HPDE6-E6E7 (cell line): Measurements from ENCODE around the gene CDK18.

Source experiments
- DNase-seq: peaks from one replicate; pipeline ENCODE4 v3.0.0; 2011; ENCODE audit warnings: missing footprints; ENCODE audit errors: extremely low spot score

CDK18 gene

GRCh38 chr1:205505076-205505729 lies 734 bp downstream of the CDK18 start:
- DNase-seq, result no peak

GRCh38 chr1:205505791-205506190 lies 1.3 kb downstream of the CDK18 start:
- no peak for DNase-seq

DNA sequence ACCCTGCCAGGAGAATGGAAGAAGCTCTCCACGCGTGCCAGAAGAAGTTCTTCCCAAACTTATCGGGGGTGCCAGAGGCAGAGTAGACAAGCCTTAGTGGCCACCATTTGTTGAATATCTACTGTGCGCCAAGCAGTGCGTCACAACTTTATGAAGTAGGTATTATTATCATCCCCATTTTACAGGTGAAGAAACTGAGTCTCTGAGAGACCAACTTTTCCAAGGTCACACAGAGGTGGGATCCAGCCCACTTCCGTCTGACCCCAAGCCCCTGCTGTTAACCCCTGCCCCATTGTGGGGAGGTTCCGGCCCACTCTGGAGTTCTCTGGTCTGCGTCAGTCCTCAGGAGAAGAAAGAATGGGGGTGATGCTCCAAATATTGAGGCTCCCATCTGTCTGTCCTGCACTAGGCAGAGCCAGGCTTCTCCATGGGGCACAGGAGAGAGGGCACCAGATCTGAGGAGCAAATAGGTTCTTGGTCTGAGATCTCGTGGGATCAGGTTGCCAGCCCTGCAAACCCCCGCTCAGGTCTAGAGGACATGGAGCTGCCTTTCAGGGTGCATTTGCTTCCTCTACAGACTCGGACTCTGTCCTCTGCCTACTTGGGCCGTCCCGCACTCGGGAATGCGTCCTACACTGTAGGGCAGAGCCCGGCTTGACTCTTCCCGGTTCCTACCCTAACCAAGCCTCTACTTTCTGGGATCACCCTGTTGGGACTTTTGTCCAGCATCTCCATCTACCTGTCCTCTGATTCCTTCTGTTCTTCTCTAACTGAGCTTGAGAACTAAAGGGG lies 2.1 kb downstream of the CDK18 start:
- no peak for DNase-seq

DNA sequence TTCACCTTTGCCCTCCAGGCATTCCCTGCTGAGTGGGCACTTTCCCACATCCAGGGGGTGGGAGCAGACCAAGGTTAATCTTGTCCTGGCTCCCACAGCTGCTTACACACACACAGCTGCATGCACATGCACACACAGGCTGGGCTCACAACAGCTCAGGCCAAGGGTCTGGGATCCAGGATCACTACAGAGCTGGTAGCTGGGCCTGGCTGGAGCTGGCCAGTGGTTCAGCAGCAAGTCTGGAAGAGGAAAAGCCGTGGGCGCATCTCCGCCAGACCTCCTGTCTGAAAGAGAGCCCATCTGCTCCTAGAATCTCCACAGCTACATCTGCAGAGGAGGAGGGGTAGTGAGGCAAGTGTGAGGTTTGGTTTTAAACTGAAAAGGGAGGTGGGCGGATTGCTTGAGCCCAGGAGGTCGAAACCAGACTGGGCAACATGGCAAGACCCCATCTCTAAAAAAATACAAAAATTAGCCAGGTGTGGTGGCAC lies 3.8 kb downstream of the CDK18 start:
- no peak for DNase-seq

DNA sequence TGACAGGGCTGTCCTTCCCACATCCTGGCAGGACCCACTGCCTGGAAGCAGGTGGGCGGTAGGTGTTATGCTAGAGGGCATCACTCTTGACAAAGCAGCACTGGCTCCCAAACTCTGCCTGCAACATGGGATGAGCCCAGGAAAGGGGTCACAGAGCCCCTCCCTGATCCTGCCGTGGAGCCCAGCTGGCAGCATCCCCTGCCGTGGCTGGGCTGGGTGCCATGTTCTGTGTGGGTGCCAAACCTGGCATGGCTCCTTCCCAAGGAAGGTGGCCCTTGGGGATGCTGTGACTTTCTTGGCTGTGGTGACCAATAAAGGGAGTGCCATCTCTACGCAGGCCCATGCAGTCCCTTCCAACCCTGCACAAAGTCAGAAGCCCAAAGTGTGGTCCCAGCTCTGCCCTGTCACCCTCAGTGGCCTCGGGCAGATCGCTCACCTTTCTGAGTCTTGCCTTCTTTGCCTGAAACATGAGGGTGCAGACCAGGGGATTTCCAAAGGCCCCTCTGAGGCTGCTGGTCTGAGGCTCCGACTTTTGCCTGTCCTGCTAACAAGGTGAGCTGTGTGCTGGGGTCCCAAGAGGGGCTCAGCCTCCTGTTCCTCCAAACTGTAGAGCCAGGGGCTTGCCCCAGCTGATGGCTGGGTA lies 6.0 kb downstream of the CDK18 start:
- DNase-seq, result no peak

- no peak for DNase-seq
Measured at GRCh38 chr1:205510951-205511330, 6.5 kb downstream of the CDK18 start.

GRCh38 chr1:205512059-205513045 lies 7.9 kb downstream of the CDK18 start:
- no peak for DNase-seq

GRCh38 chr1:205513774-205514173 lies 9.3 kb downstream of the CDK18 start:
- no peak for DNase-seq

GRCh38 chr1:205514211-205515142 lies 10.0 kb downstream of the CDK18 start:
- no peak for DNase-seq

GRCh38 chr1:205515781-205516253 lies 11.3 kb downstream of the CDK18 start:
- no peak for DNase-seq

DNA sequence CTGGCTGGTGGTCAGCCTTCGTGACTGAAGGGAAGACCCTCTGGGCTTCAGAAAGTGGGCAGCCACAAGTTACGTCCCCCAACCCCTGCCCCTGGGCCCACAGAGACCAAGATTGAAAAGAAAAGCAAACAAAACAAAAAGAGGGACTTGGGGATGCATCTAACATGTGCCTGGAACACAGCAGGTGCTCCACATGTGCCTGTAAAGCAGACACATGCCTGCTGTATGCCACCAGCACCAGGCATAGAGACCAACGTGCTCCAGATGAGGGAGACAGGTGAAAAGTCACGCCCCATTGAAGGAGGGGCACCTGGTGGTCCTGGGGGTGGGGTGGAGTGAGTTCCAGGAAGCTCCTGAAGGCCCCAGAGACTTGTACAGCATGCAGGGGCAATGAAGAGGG lies 11.9 kb downstream of the CDK18 start:
- DNase-seq, result no peak

DNA sequence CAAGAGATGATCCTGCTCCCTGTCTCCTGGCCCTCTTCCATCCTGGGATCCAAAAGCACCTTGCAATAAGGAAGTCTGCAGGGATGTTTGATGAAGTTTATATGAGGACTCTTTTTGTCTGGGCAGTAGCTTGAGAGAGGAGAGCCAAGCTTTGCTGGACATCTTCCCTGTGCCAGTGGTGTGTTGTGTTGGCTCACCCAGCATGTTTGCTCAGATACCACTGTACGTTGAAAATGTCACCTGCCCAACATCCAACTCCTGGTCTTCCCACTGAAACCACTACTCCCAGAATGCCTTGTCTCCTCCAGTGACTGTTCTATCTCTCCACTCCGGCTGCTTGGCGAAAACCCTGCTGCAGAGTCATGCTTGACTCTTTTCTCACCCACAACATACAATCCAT lies 12.8 kb downstream of the CDK18 start:
- no peak for DNase-seq

DNA sequence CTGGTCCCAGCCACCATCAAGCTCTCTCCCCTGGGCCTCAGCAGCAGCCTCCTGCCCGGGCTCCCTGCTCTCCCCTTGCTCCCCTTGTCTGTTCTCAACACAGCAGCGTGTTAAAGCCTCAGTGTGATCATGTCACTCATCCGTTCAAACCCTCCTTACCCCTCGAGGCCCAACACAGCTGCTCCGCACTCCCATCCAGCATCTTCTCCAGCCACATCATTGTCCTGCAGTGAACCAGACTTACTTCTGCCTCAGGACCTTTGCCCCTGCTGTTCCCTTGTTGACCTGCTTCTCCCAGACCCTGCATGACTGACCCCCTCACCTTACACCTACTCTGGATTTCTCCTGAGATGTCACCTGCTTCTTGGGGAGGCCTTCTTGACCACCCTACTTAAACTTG lies 13.3 kb downstream of the CDK18 start:
- DNase-seq, result no peak

- DNase-seq, result no peak
Measured at GRCh38 chr1:205518661-205519540, 14.4 kb downstream of the CDK18 start.

DNA sequence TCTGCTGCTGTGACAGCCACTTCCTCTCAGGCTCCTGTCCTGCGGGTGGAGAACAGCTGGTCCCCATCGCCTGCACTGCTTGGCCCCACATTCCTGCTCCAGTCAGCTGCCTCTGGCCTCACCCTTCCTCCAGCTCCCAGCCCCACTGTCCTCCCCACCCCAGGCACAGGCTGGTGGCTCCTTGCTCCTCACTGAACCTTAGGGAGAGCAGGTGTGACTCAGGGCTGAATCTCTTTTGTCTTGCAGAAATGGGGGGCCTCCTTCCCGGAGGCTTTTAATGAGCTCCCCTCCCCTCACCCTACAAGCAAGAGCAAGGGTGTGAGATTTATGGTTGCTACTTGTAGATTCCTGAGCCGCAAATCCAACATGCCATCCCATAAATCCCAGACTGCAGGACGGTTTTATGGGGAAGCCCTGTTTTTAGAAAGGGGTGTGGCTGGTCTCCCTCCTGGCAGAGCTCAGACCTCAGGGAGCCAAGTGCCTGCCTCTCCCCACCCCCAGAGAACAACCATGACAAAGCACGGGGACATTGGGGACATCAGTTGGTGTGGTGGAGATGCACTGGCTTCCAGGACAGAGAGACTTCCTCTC lies 15.2 kb downstream of the CDK18 start:
- no peak for DNase-seq

DNA sequence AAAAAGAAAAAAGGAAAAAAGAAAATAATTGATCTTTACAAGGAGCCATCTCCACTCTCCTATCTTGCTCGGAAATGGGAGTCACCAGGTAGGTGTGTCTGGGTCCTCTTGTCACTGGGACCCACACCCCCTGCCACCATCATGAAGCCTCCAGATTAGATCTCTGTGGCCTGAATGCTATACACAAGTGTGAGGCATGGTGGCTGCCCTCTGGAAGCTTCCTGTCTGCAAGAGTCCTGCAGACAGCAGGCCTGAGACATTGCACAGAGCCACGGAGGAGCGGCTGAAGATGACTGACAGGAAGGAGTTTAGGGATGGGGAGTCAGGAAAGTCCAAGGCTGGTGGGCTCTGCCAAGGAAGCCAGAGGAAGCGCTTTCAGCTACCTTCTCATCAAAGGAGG lies 16.2 kb downstream of the CDK18 start:
- no peak for DNase-seq

DNA sequence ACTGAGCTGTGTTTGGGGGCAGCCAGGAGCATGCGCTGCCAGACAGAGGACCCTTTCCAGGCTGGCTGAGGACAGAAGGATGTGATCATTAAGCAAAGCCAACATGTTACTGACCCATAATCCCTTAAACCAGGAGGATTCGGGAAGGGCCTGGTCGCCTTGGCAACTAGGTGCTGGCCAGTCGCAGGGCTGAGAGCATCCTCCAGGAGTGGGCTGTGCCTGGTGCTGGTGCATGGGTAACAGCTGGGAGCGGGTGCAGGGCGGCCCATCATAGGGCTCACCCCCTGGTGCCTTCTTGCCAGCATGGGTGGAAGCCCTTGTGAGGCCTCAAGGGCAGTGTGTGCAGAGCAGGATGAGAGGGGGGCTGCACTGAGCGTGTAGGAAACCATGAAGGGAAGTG lies 17.2 kb downstream of the CDK18 start:
- DNase-seq, result no peak

DNA sequence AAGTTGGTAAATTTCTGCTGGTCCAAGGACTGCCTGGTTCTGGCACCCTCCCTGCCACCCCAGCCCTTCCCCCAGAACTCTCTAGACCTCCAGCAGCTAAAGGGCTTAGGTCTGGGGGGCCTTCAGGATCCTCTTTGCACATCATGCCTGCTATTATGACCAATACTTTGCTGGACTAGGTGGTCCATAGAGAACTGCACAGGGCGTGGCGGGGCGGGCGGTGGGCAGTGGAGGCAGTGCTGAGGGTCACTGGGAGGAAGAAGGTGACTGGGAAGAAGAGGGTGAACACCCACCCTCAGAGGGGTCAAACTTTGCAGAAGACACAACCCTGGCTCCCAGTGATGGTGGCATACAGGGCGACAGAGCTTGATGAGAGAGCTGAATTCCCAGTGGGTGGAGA lies 18.2 kb downstream of the CDK18 start:
- no peak for DNase-seq
